Fibroblast of lung (primary cell): Measurements from ENCODE around the gene NUTM1. TPM values are rescaled to one million over a fixed set of nuclear protein-coding genes. Genes with fewer than 3 reads are reported as not detected.

Source experiments
- DNase-seq, 2 donors: peaks; one replicate each; pipeline versions ENCODE4 v3.0.0 to v3.0.0-alpha.2; 2010; ENCODE audit warnings: low read depth in 2 of 2
- H2AFZ ChIP-seq: 2 replicates; pipeline ENCODE4 v1.5.1; 2012; ENCODE audit warnings: low read length, control low read depth, inconsistent platforms
- H3K27ac ChIP-seq: 2 replicates; pipeline ENCODE4 v1.5.1; 2011; ENCODE audit warnings: low read length, control low read depth; ENCODE audit not compliant: insufficient read depth
- H3K27me3 ChIP-seq: 2 replicates; pipeline ENCODE4 v1.5.1; 2011; ENCODE audit warnings: mild to moderate bottlenecking, low read length; ENCODE audit not compliant: control insufficient read depth, insufficient read depth
- H3K36me3 ChIP-seq: 2 replicates; pipeline ENCODE4 v1.5.1; 2011; ENCODE audit warnings: low read length; ENCODE audit not compliant: control insufficient read depth, insufficient read depth
- H3K4me1 ChIP-seq: 2 replicates; pipeline ENCODE4 v1.5.1; 2011; ENCODE audit warnings: low read length; ENCODE audit not compliant: control insufficient read depth, insufficient read depth; ENCODE audit errors: extremely low read depth
- H3K4me2 ChIP-seq: 2 replicates; pipeline ENCODE4 v1.5.1; 2011; ENCODE audit warnings: low read length, control low read depth; ENCODE audit not compliant: insufficient read depth; ENCODE audit errors: extremely low read depth
- H3K4me3 ChIP-seq, 4 experiments: fragments of 200-600 bp in 1 of 4; sonication (generic) in 1 of 4; replicated peaks in 1 of 4; 2 replicates each; pipeline ENCODE4 v1.5.1; 2011 to 2016; ENCODE audit warnings: low read length in 4 of 4, low read depth in 3 of 4, mild to moderate bottlenecking in 3 of 4, control low read depth in 2 of 4, inconsistent platforms in 1 of 4, mixed read lengths in 1 of 4; ENCODE audit not compliant: insufficient read depth in 1 of 4; ENCODE audit errors: control extremely low read depth in 1 of 4
- H3K79me2 ChIP-seq: 2 replicates; pipeline ENCODE4 v1.5.1; 2012; ENCODE audit warnings: mild to moderate bottlenecking, low read length, inconsistent platforms; ENCODE audit not compliant: control insufficient read depth, insufficient read depth
- H3K9ac ChIP-seq: 2 replicates; pipeline ENCODE4 v1.5.1; 2011; ENCODE audit warnings: mild to moderate bottlenecking, low read length, control low read depth; ENCODE audit not compliant: insufficient read depth
- H3K9me3 ChIP-seq: 2 replicates; pipeline ENCODE4 v1.5.1; 2012; ENCODE audit warnings: low read depth, low read length; ENCODE audit not compliant: control insufficient read depth, insufficient read depth
- H4K20me1 ChIP-seq: 2 replicates; pipeline ENCODE4 v1.5.1; 2011; ENCODE audit warnings: low read length; ENCODE audit not compliant: control insufficient read depth, insufficient read depth; ENCODE audit errors: extremely low read depth
- EZH2 ChIP-seq: IDR thresholded peaks from 2 replicates; pipeline ENCODE4 v1.5.1; 2012; ENCODE audit warnings: low read length, control low read depth, mild to moderate bottlenecking; ENCODE audit errors: missing control alignments
- polyA plus RNA-seq, 2 donors: library from polyadenylated mRNA; depleted of rRNA in 1 of 2; stranded (reverse) in 1 of 2; unstranded in 1 of 2; fragments of >200 nt; gene quantifications; 2 replicates each; pipeline ENCODE4 v1.2.1, GENCODE V29; 2011 to 2012; ENCODE audit warnings: missing spikeins in 1 of 2
- total RNA-seq: library from RNA; depleted of rRNA; stranded (reverse); fragments of >200 nt; gene quantifications from 2 replicates; pipeline ENCODE4 v1.2.1, GENCODE V29; 2014
- TF ChIP-seq, protein P1 (sequence below), 2 donors: IDR thresholded peaks in 1 of 2; conservative IDR thresholded peaks in 1 of 2; 1 replicate in 1 of 2; 2 replicates in 1 of 2; pipeline ENCODE4 v1.5.1; 2011 to 2012; ENCODE audit warnings: low read length in 2 of 2, control low read depth in 1 of 2, inconsistent platforms in 1 of 2, low read depth in 1 of 2, mild to moderate bottlenecking in 1 of 2

The NUTM1 gene
- total and polyA plus RNA-seq, 2 donors (not counting 1 experiment from before 2014, with no cell fraction given), result not detected

DNA sequence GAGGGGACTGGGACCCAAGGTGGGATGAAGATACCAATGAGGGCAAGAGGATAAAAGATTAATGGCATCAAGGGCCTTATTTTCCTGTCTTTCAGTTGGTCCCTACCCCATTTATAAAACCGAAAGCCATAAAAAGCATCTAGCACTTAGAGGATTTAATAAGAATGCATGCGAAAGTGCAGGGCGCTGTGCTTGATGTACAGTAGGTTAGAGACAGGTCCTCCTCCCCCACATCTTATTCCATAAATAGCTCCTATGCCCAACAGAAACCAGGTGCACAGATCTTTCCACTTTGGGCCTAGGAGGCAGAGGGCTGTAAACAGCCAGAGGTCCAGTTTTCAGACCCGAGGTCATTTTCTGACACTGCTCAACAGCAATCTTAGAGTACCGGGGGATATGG lies 22.7 kb downstream of the NUTM1 start:
- H3K9ac ChIP-seq, result no peak overlapping the region
- no peak for TF ChIP-seq EZH2
- TF ChIP-seq, protein P1, sequence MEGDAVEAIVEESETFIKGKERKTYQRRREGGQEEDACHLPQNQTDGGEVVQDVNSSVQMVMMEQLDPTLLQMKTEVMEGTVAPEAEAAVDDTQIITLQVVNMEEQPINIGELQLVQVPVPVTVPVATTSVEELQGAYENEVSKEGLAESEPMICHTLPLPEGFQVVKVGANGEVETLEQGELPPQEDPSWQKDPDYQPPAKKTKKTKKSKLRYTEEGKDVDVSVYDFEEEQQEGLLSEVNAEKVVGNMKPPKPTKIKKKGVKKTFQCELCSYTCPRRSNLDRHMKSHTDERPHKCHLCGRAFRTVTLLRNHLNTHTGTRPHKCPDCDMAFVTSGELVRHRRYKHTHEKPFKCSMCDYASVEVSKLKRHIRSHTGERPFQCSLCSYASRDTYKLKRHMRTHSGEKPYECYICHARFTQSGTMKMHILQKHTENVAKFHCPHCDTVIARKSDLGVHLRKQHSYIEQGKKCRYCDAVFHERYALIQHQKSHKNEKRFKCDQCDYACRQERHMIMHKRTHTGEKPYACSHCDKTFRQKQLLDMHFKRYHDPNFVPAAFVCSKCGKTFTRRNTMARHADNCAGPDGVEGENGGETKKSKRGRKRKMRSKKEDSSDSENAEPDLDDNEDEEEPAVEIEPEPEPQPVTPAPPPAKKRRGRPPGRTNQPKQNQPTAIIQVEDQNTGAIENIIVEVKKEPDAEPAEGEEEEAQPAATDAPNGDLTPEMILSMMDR (conservative IDR thresholded peaks at IDR 0.05 in 1 of 2, IDR thresholded peaks at IDR 0.05 in 1 of 2; ENCODE audit: low read depth in 1 of 2, low read length in 2 of 2), result no peak

DNA sequence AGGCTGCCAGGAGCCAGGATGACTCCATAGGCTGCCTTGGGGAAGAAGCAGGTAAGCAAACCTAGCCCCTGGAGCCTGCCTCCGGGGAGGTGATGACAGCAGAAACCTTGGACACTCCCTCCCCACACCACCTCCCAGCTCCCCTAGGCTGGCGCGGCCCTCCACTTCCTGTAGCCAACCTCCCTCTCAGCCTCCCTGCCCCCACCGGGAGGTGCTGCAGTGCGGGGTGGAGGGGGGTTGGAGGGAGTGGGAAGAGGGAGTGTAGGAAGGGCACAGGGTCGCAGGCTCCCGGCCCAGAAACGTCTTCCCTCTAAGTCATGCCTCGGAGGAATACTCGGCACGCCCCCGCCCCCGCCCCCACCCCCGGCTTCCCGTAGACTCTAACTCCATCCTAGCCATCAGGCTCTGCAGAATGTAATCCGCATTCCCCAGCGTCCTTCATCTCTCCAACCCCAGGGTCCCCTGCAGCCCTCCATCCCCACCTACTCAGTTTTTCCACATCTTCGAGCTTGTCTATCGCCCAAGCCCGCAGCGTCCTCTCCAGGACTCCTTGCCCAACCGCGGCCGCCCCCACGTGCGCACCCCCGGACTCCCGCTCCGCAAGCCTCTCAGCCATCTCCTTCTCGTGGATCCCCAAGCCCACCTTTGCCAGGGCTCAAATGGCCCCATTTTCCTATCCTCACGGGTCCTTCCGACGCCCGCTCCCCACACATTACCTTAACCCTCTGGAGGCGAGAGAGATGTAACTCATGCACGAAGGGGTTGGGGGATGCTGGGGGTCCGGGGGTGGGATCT lies 23.4 kb downstream of the NUTM1 start:
- peak overlapping the region; percentile 87 for H3K4me2 ChIP-seq
- no peaks in the 10 kb centered on the region for H4K20me1 ChIP-seq
- no peaks in the 10 kb centered on the region for H3K9me3 ChIP-seq
- H3K4me1 ChIP-seq, result no peaks in the 10 kb centered on the region
- H2AFZ ChIP-seq, result peak overlapping the region; percentile 77
- peak overlapping the region; percentile 48 for H3K9ac ChIP-seq
- peak; percentile 48 to 56 for DNase-seq
- no peaks in the 10 kb centered on the region for H3K27me3 ChIP-seq
- peak overlapping the region; percentile 56 to 92 (median 80) for H3K4me3 ChIP-seq
- no peak overlapping the region for H3K27ac ChIP-seq
- TF ChIP-seq, protein P1 (conservative IDR thresholded peaks at IDR 0.05 in 1 of 2, IDR thresholded peaks at IDR 0.05 in 1 of 2; ENCODE audit: low read depth in 1 of 2, low read length in 2 of 2), result no peak
- peaks cover 4% of the 10 kb centered on the region for H3K36me3 ChIP-seq
- H3K79me2 ChIP-seq, result peaks cover 8% of the 10 kb centered on the region

More for the DNA sequence above, 22.7 kb downstream of the NUTM1 start:
- peak overlapping the region; percentile 56 to 92 (median 80) for H3K4me3 ChIP-seq
- no peak for DNase-seq
- peaks cover 5% of the 10 kb centered on the region for H3K36me3 ChIP-seq
- H3K27me3 ChIP-seq, result no peaks in the 10 kb centered on the region
- H3K4me1 ChIP-seq, result no peaks in the 10 kb centered on the region
- no peaks in the 10 kb centered on the region for H3K9me3 ChIP-seq
- no peak overlapping the region for H2AFZ ChIP-seq
- no peak overlapping the region for H3K27ac ChIP-seq
- no peaks in the 10 kb centered on the region for H4K20me1 ChIP-seq
- peaks cover 8% of the 10 kb centered on the region for H3K79me2 ChIP-seq
- peak overlapping the region; percentile 87 for H3K4me2 ChIP-seq

DNA sequence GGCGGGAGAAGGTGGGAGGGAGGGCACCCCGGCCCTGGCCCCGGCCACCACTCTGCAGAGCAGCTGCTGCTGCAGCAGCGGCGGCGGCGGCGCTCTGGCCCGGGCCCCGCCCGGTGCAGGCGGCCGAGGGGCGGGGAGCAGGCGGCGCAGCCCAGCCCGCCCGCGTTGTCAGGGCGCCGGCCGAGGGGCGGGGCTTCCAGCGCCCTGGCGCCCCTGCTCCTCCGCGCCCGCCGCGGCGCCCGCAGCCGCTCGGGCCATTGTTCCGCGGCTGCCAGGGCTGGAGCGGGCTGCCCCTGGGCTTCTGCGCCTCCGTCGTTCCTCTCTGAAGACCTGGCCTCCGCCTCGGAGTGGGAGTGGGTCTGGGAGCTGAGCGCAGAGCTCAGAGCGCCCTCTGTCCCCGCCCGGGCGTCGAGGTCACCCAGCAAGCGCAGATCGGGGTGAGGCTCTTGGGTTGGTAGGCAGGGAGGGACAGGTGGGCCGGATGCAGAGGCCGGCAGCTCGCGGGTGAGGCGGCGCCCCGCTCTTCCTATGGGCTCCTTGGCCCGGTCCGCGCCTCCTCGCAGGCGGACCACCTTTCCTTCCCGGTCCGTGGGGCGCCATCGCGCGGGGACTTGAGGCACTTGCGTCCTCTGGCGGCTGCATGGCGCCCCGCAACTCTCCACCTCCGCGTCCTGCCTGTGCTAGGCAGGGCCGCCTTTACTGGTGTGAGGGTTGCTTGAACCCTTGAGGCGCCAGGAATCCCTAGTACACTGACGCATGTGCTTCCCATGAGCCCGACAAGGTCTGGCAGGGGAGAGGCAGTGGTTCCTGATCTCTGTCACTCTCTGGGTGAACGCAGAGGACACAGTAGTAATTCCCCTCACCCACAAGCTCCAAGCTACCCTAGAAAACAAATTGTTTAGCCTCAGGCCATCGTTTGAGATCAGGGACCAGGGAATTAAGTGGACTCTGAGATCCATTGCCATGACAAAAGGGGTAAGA lies 24.3 kb downstream of the NUTM1 start, which contains the start of gene LPCAT4:
TSS of gene LPCAT4 (minus strand) at position 96 of the 981 bp plus-strand sequence. CDS start 96 bp downstream, outside the sequence.
- H3K9ac ChIP-seq, result peak within 1 kb of the TSS; percentile 67
- peak within 1 kb of the TSS; percentile 92 for H2AFZ ChIP-seq
- no peaks in the 10 kb centered on the region for H3K4me1 ChIP-seq
- H3K4me3 ChIP-seq, result peak within 1 kb of the TSS; percentile 56 to 92 (median 80)
- peak within 1 kb of the TSS; percentile 67 for H3K27ac ChIP-seq
- peaks cover under 1% of the 10 kb centered on the region for H3K36me3 ChIP-seq
- no peak for TF ChIP-seq EZH2
- TF ChIP-seq, protein P1 (conservative IDR thresholded peaks at IDR 0.05 in 1 of 2, IDR thresholded peaks at IDR 0.05 in 1 of 2; ENCODE audit: low read depth in 1 of 2, low read length in 2 of 2), result peak; percentile 75 to 80
- peak; percentile 80 to 85 for DNase-seq
- no peaks in the 10 kb centered on the region for H3K27me3 ChIP-seq
- H3K9me3 ChIP-seq, result no peaks in the 10 kb centered on the region
- peak within 1 kb of the TSS; percentile 87 for H3K4me2 ChIP-seq
- H3K79me2 ChIP-seq, result peaks cover 8% of the 10 kb centered on the region
- H4K20me1 ChIP-seq, result no peaks in the 10 kb centered on the region
